HepG2 (cell line): Measurements from ENCODE around the gene SSTR5. TPM values are rescaled to one million over a fixed set of nuclear protein-coding genes. Genes with fewer than 3 reads are reported as not detected.

ENCODE experiments used
- CEBPG ChIP-seq: IDR thresholded peaks from 2 replicates; pipeline ENCODE4 v1.6.1; 2016
- FUBP1 ChIP-seq: sonication (generic); formaldehyde crosslinking; IDR thresholded peaks from 2 replicates; pipeline ENCODE4 v1.5.1; 2020; ENCODE audit warnings: missing genetic modification reagents, mild to moderate bottlenecking, borderline replicate concordance
- MYC ChIP-seq: sonication (generic); formaldehyde crosslinking; IDR thresholded peaks from 2 replicates; pipeline ENCODE4 v1.9.0; 2021; ENCODE audit warnings: missing genetic modification reagents, borderline replicate concordance
- NFYB ChIP-seq: sonication (generic); formaldehyde crosslinking; IDR thresholded peaks from 2 replicates; pipeline ENCODE4 v1.4.0; 2020; ENCODE audit warnings: missing genetic modification reagents
- PCBP1 ChIP-seq: fragments of 200-400 bp; formaldehyde crosslinking; IDR thresholded peaks from 2 replicates; pipeline ENCODE4 v1.6.1; 2017; ENCODE audit warnings: mild to moderate bottlenecking, low read depth, low read length, borderline replicate concordance
- TBL1XR1 ChIP-seq: fragments of 150-350 bp; IDR thresholded peaks from 2 replicates; pipeline ENCODE4 v1.6.1; 2014; ENCODE audit warnings: borderline replicate concordance, low read length; ENCODE audit not compliant: partially characterized antibody
- ZNF138 ChIP-seq: sonication (generic); formaldehyde crosslinking; IDR thresholded peaks from 2 replicates; pipeline ENCODE4 v1.5.0; 2020; ENCODE audit warnings: mild to moderate bottlenecking, low read depth, missing genetic modification reagents
- ZNF225 ChIP-seq: sonication (generic); formaldehyde crosslinking; IDR thresholded peaks from 2 replicates; pipeline ENCODE4 v1.4.0; 2020; ENCODE audit warnings: mild to moderate bottlenecking, missing genetic modification reagents
- ZNF230 ChIP-seq: sonication (generic); formaldehyde crosslinking; IDR thresholded peaks from 2 replicates; pipeline ENCODE4 v1.4.0; 2020; ENCODE audit warnings: mild to moderate bottlenecking, missing genetic modification reagents
- ZNF274 ChIP-seq: sonication (generic); formaldehyde crosslinking; IDR thresholded peaks from 2 replicates; pipeline ENCODE4 v1.5.1; 2020; ENCODE audit warnings: mild to moderate bottlenecking, missing genetic modification reagents
- ZNF292 ChIP-seq: sonication (generic); formaldehyde crosslinking; IDR thresholded peaks from 2 replicates; pipeline ENCODE4 v1.8.1; 2022; ENCODE audit warnings: mild to moderate bottlenecking, low read depth, missing genetic modification reagents, borderline replicate concordance
- ZNF33B ChIP-seq: sonication (generic); formaldehyde crosslinking; IDR thresholded peaks from 2 replicates; pipeline ENCODE4 v1.5.1; 2020; ENCODE audit warnings: mild to moderate bottlenecking, missing genetic modification reagents
- ZSCAN30 ChIP-seq: sonication (generic); formaldehyde crosslinking; IDR thresholded peaks from 2 replicates; pipeline ENCODE4 v1.5.0; 2020; ENCODE audit warnings: mild to moderate bottlenecking, missing genetic modification reagents
- polyA plus RNA-seq, 8 experiments: library from polyadenylated mRNA; depleted of rRNA in 3 of 8; stranded (reverse) in 7 of 8; unstranded in 1 of 8; fragments of >200 nt; fragmentation: Illumina TruSeq in 4 of 8; extraction: Trizol in 4 of 8; gene quantifications; 2 replicates each; pipeline versions ENCODE4 v1.2.1 to v1.2.3, GENCODE V29; 2011 to 2016; ENCODE audit warnings: low read depth in 4 of 8, missing spikeins in 1 of 8, mixed read lengths in 1 of 8; ENCODE audit not compliant: insufficient read depth in 1 of 8
- total RNA-seq, 5 experiments: library from RNA; depleted of rRNA; stranded (reverse); fragments of >200 nt; fragmentation: Illumina TruSeq; extraction: Trizol; gene quantifications; 2 replicates each; pipeline ENCODE4 v1.2.3, GENCODE V29; 2016; ENCODE audit warnings: low read depth in 1 of 5
- TF ChIP-seq, protein P1 (sequence below): sonication (generic); formaldehyde crosslinking; IDR thresholded peaks from 2 replicates; pipeline ENCODE4 v1.4.0; 2020; ENCODE audit warnings: missing genetic modification reagents
- TF ChIP-seq, protein P2 (sequence below): sonication (generic); formaldehyde crosslinking; IDR thresholded peaks from 2 replicates; pipeline ENCODE4 v1.5.0; 2020; ENCODE audit warnings: mild to moderate bottlenecking, missing genetic modification reagents, moderate library complexity
- TF ChIP-seq, protein P3 (sequence below): sonication (generic); formaldehyde crosslinking; IDR thresholded peaks from 2 replicates; pipeline ENCODE4 v1.4.0; 2020; ENCODE audit warnings: missing genetic modification reagents

SSTR5 gene
- total and polyA plus RNA-seq, 2 of the 13 experiments (the other 11 are each of a cell fraction or from before 2014, with no cell fraction given) = 0.20 to 0.49 TPM

- peak; percentile 17 for TF ChIP-seq TBL1XR1
- 0 out of 2 replicates have a peak, but pooled peaks have one; percentile 29 for TF ChIP-seq ZNF230 (CRISPR knock-in tag)
- TF ChIP-seq, protein P1, sequence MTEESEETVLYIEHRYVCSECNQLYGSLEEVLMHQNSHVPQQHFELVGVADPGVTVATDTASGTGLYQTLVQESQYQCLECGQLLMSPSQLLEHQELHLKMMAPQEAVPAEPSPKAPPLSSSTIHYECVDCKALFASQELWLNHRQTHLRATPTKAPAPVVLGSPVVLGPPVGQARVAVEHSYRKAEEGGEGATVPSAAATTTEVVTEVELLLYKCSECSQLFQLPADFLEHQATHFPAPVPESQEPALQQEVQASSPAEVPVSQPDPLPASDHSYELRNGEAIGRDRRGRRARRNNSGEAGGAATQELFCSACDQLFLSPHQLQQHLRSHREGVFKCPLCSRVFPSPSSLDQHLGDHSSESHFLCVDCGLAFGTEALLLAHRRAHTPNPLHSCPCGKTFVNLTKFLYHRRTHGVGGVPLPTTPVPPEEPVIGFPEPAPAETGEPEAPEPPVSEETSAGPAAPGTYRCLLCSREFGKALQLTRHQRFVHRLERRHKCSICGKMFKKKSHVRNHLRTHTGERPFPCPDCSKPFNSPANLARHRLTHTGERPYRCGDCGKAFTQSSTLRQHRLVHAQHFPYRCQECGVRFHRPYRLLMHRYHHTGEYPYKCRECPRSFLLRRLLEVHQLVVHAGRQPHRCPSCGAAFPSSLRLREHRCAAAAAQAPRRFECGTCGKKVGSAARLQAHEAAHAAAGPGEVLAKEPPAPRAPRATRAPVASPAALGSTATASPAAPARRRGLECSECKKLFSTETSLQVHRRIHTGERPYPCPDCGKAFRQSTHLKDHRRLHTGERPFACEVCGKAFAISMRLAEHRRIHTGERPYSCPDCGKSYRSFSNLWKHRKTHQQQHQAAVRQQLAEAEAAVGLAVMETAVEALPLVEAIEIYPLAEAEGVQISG (CRISPR knock-in tag) = peak; percentile 52; the same call in 1 of the 2 replicates
- no peak; the same call in 1 of the 2 replicates for TF ChIP-seq FUBP1 (CRISPR knock-in tag)
- TF ChIP-seq NFYB (CRISPR knock-in tag) = peak; percentile 31
- peak; percentile 97 for TF ChIP-seq ZNF274 (CRISPR knock-in tag)
- TF ChIP-seq MYC = peak; percentile 97
- TF ChIP-seq ZNF292 = 0 out of 2 replicates have a peak, but pooled peaks have one; percentile 61
- TF ChIP-seq ZNF225 = peak; percentile 46; the same call in 1 of the 2 replicates
- TF ChIP-seq CEBPG (CRISPR knock-in tag) = no peak
- TF ChIP-seq PCBP1 = peak; percentile 15; the same call in 1 of the 2 replicates
- TF ChIP-seq, protein P2, sequence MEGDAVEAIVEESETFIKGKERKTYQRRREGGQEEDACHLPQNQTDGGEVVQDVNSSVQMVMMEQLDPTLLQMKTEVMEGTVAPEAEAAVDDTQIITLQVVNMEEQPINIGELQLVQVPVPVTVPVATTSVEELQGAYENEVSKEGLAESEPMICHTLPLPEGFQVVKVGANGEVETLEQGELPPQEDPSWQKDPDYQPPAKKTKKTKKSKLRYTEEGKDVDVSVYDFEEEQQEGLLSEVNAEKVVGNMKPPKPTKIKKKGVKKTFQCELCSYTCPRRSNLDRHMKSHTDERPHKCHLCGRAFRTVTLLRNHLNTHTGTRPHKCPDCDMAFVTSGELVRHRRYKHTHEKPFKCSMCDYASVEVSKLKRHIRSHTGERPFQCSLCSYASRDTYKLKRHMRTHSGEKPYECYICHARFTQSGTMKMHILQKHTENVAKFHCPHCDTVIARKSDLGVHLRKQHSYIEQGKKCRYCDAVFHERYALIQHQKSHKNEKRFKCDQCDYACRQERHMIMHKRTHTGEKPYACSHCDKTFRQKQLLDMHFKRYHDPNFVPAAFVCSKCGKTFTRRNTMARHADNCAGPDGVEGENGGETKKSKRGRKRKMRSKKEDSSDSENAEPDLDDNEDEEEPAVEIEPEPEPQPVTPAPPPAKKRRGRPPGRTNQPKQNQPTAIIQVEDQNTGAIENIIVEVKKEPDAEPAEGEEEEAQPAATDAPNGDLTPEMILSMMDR = 0 out of 2 replicates have a peak, but pooled peaks have one; percentile 14
- peak; percentile 92 for TF ChIP-seq ZNF33B (CRISPR knock-in tag)
- no peak for TF ChIP-seq ZSCAN30 (CRISPR knock-in tag)
- TF ChIP-seq, protein P3, sequence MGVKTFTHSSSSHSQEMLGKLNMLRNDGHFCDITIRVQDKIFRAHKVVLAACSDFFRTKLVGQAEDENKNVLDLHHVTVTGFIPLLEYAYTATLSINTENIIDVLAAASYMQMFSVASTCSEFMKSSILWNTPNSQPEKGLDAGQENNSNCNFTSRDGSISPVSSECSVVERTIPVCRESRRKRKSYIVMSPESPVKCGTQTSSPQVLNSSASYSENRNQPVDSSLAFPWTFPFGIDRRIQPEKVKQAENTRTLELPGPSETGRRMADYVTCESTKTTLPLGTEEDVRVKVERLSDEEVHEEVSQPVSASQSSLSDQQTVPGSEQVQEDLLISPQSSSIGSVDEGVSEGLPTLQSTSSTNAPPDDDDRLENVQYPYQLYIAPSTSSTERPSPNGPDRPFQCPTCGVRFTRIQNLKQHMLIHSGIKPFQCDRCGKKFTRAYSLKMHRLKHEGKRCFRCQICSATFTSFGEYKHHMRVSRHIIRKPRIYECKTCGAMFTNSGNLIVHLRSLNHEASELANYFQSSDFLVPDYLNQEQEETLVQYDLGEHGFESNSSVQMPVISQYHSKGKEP (CRISPR knock-in tag) = peak; percentile 75; the same call in 1 of the 2 replicates
- peak; percentile 97 for TF ChIP-seq ZNF138 (CRISPR knock-in tag)
These were observed 9.9 kb downstream of the SSTR5 start (continued) for GRCh38 chr16:1082266-1082951.
